DMS53 treated with DMSO at 0.1 percent for 48 hours (cell line): ENCODE data around the gene IL22RA2.
A peak's percentile ranks its signal among the peaks of the same experiment; 100 is the strongest.

ENCODE experiments used
- DNase-seq: peaks from one replicate; lab custom pipeline; 2025; ENCODE audit not compliant: unreplicated experiment; lab: John Stamatoyannopoulos, UW

The IL22RA2 gene

GRCh38 chr6:137097526-137097925 lies 75.9 kb downstream of the IL22RA2 start:
- no peak for DNase-seq

GRCh38 chr6:137097057-137097456 lies 76.4 kb downstream of the IL22RA2 start:
- no peak for DNase-seq

- DNase-seq, result no peak
These were observed 77.7 kb downstream of the IL22RA2 start for GRCh38 chr6:137095651-137096238.

GRCh38 chr6:137095093-137095492 lies 78.4 kb downstream of the IL22RA2 start:
- no peak for DNase-seq

GRCh38 chr6:137094411-137095008 lies 78.9 kb downstream of the IL22RA2 start:
- peak; percentile 30 for DNase-seq
